ENCODE measurements around the gene TRABD2B. TPM values are rescaled to one million over a fixed set of nuclear protein-coding genes. Genes with fewer than 3 reads are reported as not detected.

The TRABD2B gene
- polyA plus RNA-seq, 1 of the 3 experiments (the other 2 are of a cell fraction), result 0.03 TPM

GRCh38 chr1:47752559-47752958, 244.6 kb downstream of the TRABD2B start:
- DNase-seq, result no peak
- Histone ChIP-seq H3K79me2 (ENCODE audit: insufficient read depth) (no peaks in the 10 kb centered on the region), H2AFZ (ENCODE audit: low read depth) (no peak overlapping the region), H3K36me3 (replicated peaks in 1 of 2; ENCODE audit: control insufficient read depth in 1 of 2, insufficient read depth in 2 of 2, low read length in 1 of 2) (no peaks in the 10 kb centered on the region), H3K4me1 (ENCODE audit: control insufficient read depth in 1 of 2, insufficient read depth in 2 of 2, low read depth in 1 of 2, low read length in 1 of 2) (no peaks in the 10 kb centered on the region), H3K4me2 (no peak overlapping the region), H3K9me2 (no peaks in the 10 kb centered on the region), H3K4me3 (ENCODE audit: low read depth in 2 of 2, low read length in 1 of 2) (no peak overlapping the region), H3K9ac (no peak overlapping the region), H3K27me3 (ENCODE audit: insufficient read depth) (no peaks in the 10 kb centered on the region; the same call in 1 of the 2 replicates), H4K20me1 (ENCODE audit: insufficient read depth) (no peaks in the 10 kb centered on the region), H3K27ac (ENCODE audit: low read depth in 2 of 2, low read length in 1 of 2) (no peak overlapping the region), H3K9me3 (no peaks in the 10 kb centered on the region), H3F3A (replicated peaks; ENCODE audit: insufficient read depth) (no peaks in the 10 kb centered on the region)
- ChIA-PET CTCF (interaction anchor here (0.7 to 2.9 kb wide), 9 partner anchors 9 to 320 kb away, joined by 3 to 19 read pairs (median 3); no protein-coding TSS in a partner anchor), POLR2A (no interaction called here)
- WGBS (ENCODE audit: low lambda C conversion rate), result 61% methylated on average over 12 of the region's 12 CpGs
- TF ChIP-seq RAD21 (IDR thresholded peaks at IDR 0.05; ENCODE audit: low read length) (no peak), MXI1 (IDR thresholded peaks at IDR 0.05; ENCODE audit: low read depth, low read length) (no peak), USF1 (IDR thresholded peaks at IDR 0.05; ENCODE audit: borderline replicate concordance, low read depth) (no peak), GABPA (IDR thresholded peaks at IDR 0.05; ENCODE audit: low read depth) (no peak), NRF1 (IDR thresholded peaks at IDR 0.05; ENCODE audit: low read depth, low read length) (no peak), RXRA (IDR thresholded peaks at IDR 0.05; ENCODE audit: borderline replicate concordance, low read depth) (no peak)
- TF ChIP-seq, protein P1, sequence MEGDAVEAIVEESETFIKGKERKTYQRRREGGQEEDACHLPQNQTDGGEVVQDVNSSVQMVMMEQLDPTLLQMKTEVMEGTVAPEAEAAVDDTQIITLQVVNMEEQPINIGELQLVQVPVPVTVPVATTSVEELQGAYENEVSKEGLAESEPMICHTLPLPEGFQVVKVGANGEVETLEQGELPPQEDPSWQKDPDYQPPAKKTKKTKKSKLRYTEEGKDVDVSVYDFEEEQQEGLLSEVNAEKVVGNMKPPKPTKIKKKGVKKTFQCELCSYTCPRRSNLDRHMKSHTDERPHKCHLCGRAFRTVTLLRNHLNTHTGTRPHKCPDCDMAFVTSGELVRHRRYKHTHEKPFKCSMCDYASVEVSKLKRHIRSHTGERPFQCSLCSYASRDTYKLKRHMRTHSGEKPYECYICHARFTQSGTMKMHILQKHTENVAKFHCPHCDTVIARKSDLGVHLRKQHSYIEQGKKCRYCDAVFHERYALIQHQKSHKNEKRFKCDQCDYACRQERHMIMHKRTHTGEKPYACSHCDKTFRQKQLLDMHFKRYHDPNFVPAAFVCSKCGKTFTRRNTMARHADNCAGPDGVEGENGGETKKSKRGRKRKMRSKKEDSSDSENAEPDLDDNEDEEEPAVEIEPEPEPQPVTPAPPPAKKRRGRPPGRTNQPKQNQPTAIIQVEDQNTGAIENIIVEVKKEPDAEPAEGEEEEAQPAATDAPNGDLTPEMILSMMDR (IDR thresholded peaks at IDR 0.05), result no peak

DNA sequence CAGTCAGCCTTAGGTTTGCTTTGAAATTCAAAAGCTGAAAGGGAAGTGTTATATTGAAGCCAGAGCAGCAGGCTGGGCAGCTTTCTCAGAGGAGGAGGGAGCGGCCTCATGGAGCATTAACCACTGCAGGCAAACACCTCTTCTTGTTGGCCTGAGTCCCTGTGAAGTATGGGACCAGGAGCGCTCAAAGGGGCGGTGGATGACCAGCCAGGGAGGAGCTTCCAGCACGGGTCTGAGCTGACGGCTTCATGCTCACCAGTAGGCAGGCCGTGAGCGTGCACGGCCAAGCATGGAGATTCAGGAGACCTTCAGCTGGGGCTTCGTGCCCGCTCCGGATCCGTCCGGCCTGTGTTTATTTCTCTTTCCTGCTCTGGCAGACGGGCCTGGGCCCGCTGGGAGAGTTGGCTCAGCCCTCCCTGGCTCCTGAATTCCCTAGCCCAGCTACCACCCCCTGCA, 245.2 kb downstream of the TRABD2B start:
- 80% methylated on average over 2 of the region's 15 CpGs for WGBS (ENCODE audit: low lambda C conversion rate)
- no peaks in the 10 kb centered on the region for H3K9me3 ChIP-seq
- no peaks in the 10 kb centered on the region; the same call in 1 of the 2 replicates for H3K27me3 ChIP-seq (ENCODE audit: insufficient read depth)
- no peak overlapping the region for H3K9ac ChIP-seq
- H4K20me1 ChIP-seq (ENCODE audit: insufficient read depth), result no peaks in the 10 kb centered on the region
- H3K4me3 ChIP-seq (ENCODE audit: low read depth in 2 of 2, low read length in 1 of 2), result no peak overlapping the region
- no peak overlapping the region for H3K4me2 ChIP-seq
- H3F3A ChIP-seq (replicated peaks; ENCODE audit: insufficient read depth), result no peaks in the 10 kb centered on the region
- POLR2A ChIA-PET, result no interaction called here
- H3K27ac ChIP-seq (ENCODE audit: low read depth in 2 of 2, low read length in 1 of 2), result no peak overlapping the region
- H3K4me1 ChIP-seq (ENCODE audit: control insufficient read depth in 1 of 2, insufficient read depth in 2 of 2, low read depth in 1 of 2, low read length in 1 of 2), result no peaks in the 10 kb centered on the region
- CTCF ChIA-PET, result interaction anchor here (0.7 to 2.9 kb wide), 6 partner anchors 9 to 309 kb away, joined by 3 to 19 read pairs (median 4); no protein-coding TSS in a partner anchor
- no peaks in the 10 kb centered on the region for H3K79me2 ChIP-seq (ENCODE audit: insufficient read depth)
- H3K9me2 ChIP-seq, result no peaks in the 10 kb centered on the region
- no peak for DNase-seq
- no peak overlapping the region for H2AFZ ChIP-seq (ENCODE audit: low read depth)
- no peaks in the 10 kb centered on the region for H3K36me3 ChIP-seq (replicated peaks in 1 of 2; ENCODE audit: control insufficient read depth in 1 of 2, insufficient read depth in 2 of 2, low read length in 1 of 2)
- TF ChIP-seq FOXM1 (IDR thresholded peaks at IDR 0.05; ENCODE audit: low read depth) (no peak), FOXJ3 (CRISPR knock-in tag; IDR thresholded peaks at IDR 0.05) (no peak), REST (IDR thresholded peaks at IDR 0.05; ENCODE audit: low read depth, low read length) (no peak), TCF12 (IDR thresholded peaks at IDR 0.05) (no peak), NFIC (IDR thresholded peaks at IDR 0.05; ENCODE audit: borderline replicate concordance) (no peak), ZBTB33 (IDR thresholded peaks at IDR 0.05; ENCODE audit: borderline replicate concordance, low read depth) (no peak), MAX (IDR thresholded peaks at IDR 0.05; ENCODE audit: low read depth) (no peak), JUND (IDR thresholded peaks at IDR 0.05) (no peak), GABPA (IDR thresholded peaks at IDR 0.05; ENCODE audit: low read depth) (no peak), USF1 (IDR thresholded peaks at IDR 0.05; ENCODE audit: borderline replicate concordance, low read depth) (no peak), FOSL2 (IDR thresholded peaks at IDR 0.05; ENCODE audit: borderline replicate concordance, low read depth) (no peak), RCOR1 (IDR thresholded peaks at IDR 0.05; ENCODE audit: low read length) (no peak), POLR2AphosphoS5 (IDR thresholded peaks at IDR 0.05; ENCODE audit: low read depth, low read length) (no peak)

Data from SK-N-SH (cell line).